K562 (cell line): ENCODE results near the gene RNPEPL1. TPM values are rescaled to one million over a fixed set of nuclear protein-coding genes. Genes with fewer than 3 reads are reported as not detected.

Source experiments
- CXXC5 ChIP-seq: fragments of 250-450 bp; sonication (Bioruptor Pico); IDR thresholded peaks from 2 replicates; pipeline ENCODE4 v1.8.0; 2022; ENCODE audit warnings: inconsistent platforms, mild to moderate bottlenecking, moderate library complexity
- E4F1 ChIP-seq: fragments of 250-450 bp; sonication (Bioruptor Pico); IDR thresholded peaks from 2 replicates; pipeline ENCODE4 v1.5.0; 2021; ENCODE audit warnings: mild to moderate bottlenecking, borderline replicate concordance
- ELF1 ChIP-seq: fragments of 200-800 bp; sonication (Bioruptor generic); IDR thresholded peaks from 2 replicates; pipeline ENCODE4 v1.6.1; 2016; ENCODE audit warnings: missing genetic modification characterization, missing compliant biosample characterization
- FOXM1 ChIP-seq, 2 experiments: fragments of 450-650 bp in 1 of 2; sonication (generic) in 1 of 2; formaldehyde crosslinking in 1 of 2; IDR thresholded peaks; 2 replicates each; pipeline versions ENCODE4 v1.6.1 to v1.9.0; 2017 to 2022; ENCODE audit warnings: low read depth in 2 of 2, mild to moderate bottlenecking in 2 of 2, missing genetic modification reagents in 1 of 2, moderate library complexity in 1 of 2
- HCFC1 ChIP-seq: IDR thresholded peaks from 2 replicates; pipeline ENCODE4 v1.6.1; 2012; ENCODE audit warnings: low read depth, low read length, improper control_type of control experiment
- KAT8 ChIP-seq: fragments of 450-650 bp; IDR thresholded peaks from 2 replicates; pipeline ENCODE4 v1.6.1; 2016; ENCODE audit warnings: low read depth, mild to moderate bottlenecking
- KLF16 ChIP-seq: IDR thresholded peaks from 2 replicates; pipeline ENCODE4 v1.6.1; 2016; ENCODE audit warnings: antibody characterized with exemption
- MNT ChIP-seq, 2 experiments: fragments of 450-650 bp; conservative IDR thresholded peaks; 2 replicates each; pipeline ENCODE4 v1.6.1; 2017; ENCODE audit warnings: mild to moderate bottlenecking in 2 of 2, moderate library complexity in 2 of 2
- NFE2L1 ChIP-seq: fragments of 450-650 bp; IDR thresholded peaks from 2 replicates; pipeline ENCODE4 v1.6.1; 2016; ENCODE audit warnings: missing genetic modification characterization, low read depth, mild to moderate bottlenecking, missing compliant biosample characterization, moderate library complexity, borderline replicate concordance
- NR4A1 ChIP-seq, 2 experiments: fragments of 250-450 bp in 1 of 2; fragments of 450-650 bp in 1 of 2; sonication (Bioruptor Pico) in 1 of 2; IDR thresholded peaks; 2 replicates each; pipeline versions ENCODE4 v1.4.0 to v1.6.1; 2016 to 2020; ENCODE audit warnings: mild to moderate bottlenecking in 2 of 2, missing compliant biosample characterization in 1 of 2, missing genetic modification characterization in 1 of 2, moderate library complexity in 1 of 2
- POLR2H ChIP-seq: IDR thresholded peaks from 2 replicates; pipeline ENCODE4 v1.6.1; 2016; ENCODE audit warnings: missing genetic modification characterization, low read depth, mild to moderate bottlenecking, control low read depth, missing compliant biosample characterization, moderate library complexity
- RFX5 ChIP-seq: IDR thresholded peaks from 2 replicates; pipeline ENCODE4 v1.6.1; 2011; ENCODE audit warnings: low read depth, mild to moderate bottlenecking, improper control_type of control experiment, low read length
- RUNX1 ChIP-seq: sonication (generic); IDR thresholded peaks from 2 replicates; pipeline ENCODE4 v1.6.1; 2016; ENCODE audit warnings: antibody characterized with exemption, low read depth
- STAT5B ChIP-seq: fragments of 250-450 bp; sonication (Bioruptor Pico); IDR thresholded peaks from 2 replicates; pipeline ENCODE4 v1.8.0; 2021; ENCODE audit warnings: mild to moderate bottlenecking, inconsistent platforms
- ZNF444 ChIP-seq: fragments of 250-450 bp; sonication (Bioruptor Pico); IDR thresholded peaks from 2 replicates; pipeline ENCODE4 v1.4.0; 2020; ENCODE audit warnings: mild to moderate bottlenecking, moderate library complexity
- polyA plus RNA-seq, 8 experiments: library from polyadenylated mRNA; depleted of rRNA in 4 of 8; stranded (reverse) in 5 of 8; unstranded in 3 of 8; fragments of >200 nt; fragmentation: Nextera tagmentation in 2 of 8; fragmentation: Illumina TruSeq in 1 of 8; extraction: Ambion mirVana in 2 of 8; extraction: Trizol in 1 of 8; gene quantifications; 2 replicates each; pipeline versions ENCODE4 v1.2.1 to v1.2.3, GENCODE V29; 2011 to 2014; ENCODE audit warnings: inconsistent platforms in 1 of 8, missing spikeins in 1 of 8
- total RNA-seq, 7 experiments: library from RNA; depleted of rRNA in 6 of 7; stranded (reverse); fragments of >200 nt in 6 of 7; fragmentation: Illumina TruSeq in 2 of 7; extraction: Trizol in 2 of 7; gene quantifications; 2 replicates each; pipeline versions ENCODE4 v1.2.1 to v1.2.3, GENCODE V29; 2011 to 2021; ENCODE audit warnings: low replicate concordance in 1 of 7
- TF ChIP-seq, protein P1 (sequence below): fragments of 450-650 bp; IDR thresholded peaks from 2 replicates; pipeline ENCODE4 v1.7.1; 2018; ENCODE audit warnings: mild to moderate bottlenecking, low read depth; ENCODE audit not compliant: partially characterized antibody
- TF ChIP-seq, protein P2 (sequence below): fragments of 450-650 bp; formaldehyde crosslinking; IDR thresholded peaks from 2 replicates; pipeline ENCODE4 v1.4.0; 2020; ENCODE audit warnings: mild to moderate bottlenecking, moderate library complexity

Gene RNPEPL1
- total and polyA plus RNA-seq, 9 of the 15 experiments (the other 6 are each of a cell fraction or from before 2014, with no cell fraction given) = 0.07 to 38.7 (median 5.6) TPM

GRCh38 chr2:240604291-240604938 is 36.1 kb downstream of the RNPEPL1 start (continued):
- TF ChIP-seq, protein P1, sequence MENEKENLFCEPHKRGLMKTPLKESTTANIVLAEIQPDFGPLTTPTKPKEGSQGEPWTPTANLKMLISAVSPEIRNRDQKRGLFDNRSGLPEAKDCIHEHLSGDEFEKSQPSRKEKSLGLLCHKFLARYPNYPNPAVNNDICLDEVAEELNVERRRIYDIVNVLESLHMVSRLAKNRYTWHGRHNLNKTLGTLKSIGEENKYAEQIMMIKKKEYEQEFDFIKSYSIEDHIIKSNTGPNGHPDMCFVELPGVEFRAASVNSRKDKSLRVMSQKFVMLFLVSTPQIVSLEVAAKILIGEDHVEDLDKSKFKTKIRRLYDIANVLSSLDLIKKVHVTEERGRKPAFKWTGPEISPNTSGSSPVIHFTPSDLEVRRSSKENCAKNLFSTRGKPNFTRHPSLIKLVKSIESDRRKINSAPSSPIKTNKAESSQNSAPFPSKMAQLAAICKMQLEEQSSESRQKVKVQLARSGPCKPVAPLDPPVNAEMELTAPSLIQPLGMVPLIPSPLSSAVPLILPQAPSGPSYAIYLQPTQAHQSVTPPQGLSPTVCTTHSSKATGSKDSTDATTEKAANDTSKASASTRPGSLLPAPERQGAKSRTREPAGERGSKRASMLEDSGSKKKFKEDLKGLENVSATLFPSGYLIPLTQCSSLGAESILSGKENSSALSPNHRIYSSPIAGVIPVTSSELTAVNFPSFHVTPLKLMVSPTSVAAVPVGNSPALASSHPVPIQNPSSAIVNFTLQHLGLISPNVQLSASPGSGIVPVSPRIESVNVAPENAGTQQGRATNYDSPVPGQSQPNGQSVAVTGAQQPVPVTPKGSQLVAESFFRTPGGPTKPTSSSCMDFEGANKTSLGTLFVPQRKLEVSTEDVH = peak; percentile 31
- TF ChIP-seq, protein P2, sequence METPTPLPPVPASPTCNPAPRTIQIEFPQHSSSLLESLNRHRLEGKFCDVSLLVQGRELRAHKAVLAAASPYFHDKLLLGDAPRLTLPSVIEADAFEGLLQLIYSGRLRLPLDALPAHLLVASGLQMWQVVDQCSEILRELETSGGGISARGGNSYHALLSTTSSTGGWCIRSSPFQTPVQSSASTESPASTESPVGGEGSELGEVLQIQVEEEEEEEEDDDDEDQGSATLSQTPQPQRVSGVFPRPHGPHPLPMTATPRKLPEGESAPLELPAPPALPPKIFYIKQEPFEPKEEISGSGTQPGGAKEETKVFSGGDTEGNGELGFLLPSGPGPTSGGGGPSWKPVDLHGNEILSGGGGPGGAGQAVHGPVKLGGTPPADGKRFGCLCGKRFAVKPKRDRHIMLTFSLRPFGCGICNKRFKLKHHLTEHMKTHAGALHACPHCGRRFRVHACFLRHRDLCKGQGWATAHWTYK (CRISPR knock-in tag) = no peak
- TF ChIP-seq FOXM1 (IDR thresholded peaks at IDR 0.05; ENCODE audit: low read depth) (no peak), FOXM1 (CRISPR knock-in tag; IDR thresholded peaks at IDR 0.05; ENCODE audit: low read depth) (no peak), KAT8 (no peak), POLR2H (tag) (no peak), KLF16 (0 out of 2 replicates have a peak, but pooled peaks have one; percentile 31), E4F1 (no peak), NFE2L1 (no peak), STAT5B (no peak), NR4A1 (CRISPR knock-in tag; IDR thresholded peaks at IDR 0.05) (no peak), NR4A1 (tag; IDR thresholded peaks at IDR 0.05) (no peak), RUNX1 (no peak), ZNF444 (no peak), RFX5 (no peak), ELF1 (peak; percentile 84), HCFC1 (0 out of 2 replicates have a peak, but pooled peaks have one; percentile 34), CXXC5 (CRISPR knock-in tag) (0 out of 2 replicates have a peak, but pooled peaks have one; percentile 22), MNT (conservative IDR thresholded peaks at IDR 0.05) (peak; percentile 26 to 51; a peak in 1 of 4 replicates)
